Esophagus muscularis mucosa (tissue), 4 donors: ENCODE measurements around the gene GABPB1.

Source experiments
- EP300 ChIP-seq: sonication (generic); formaldehyde crosslinking; IDR thresholded peaks from one replicate; pipeline ENCODE4 v1.6.1; 2017; ENCODE audit warnings: antibody characterized with exemption
- POLR2A ChIP-seq: fragments of 450-650 bp; IDR thresholded peaks from one replicate; pipeline ENCODE4 v1.6.1; 2017; ENCODE audit warnings: antibody characterized with exemption, moderate library complexity, mild to moderate bottlenecking, low read depth
- POLR2AphosphoS5 ChIP-seq, 2 donors: sonication (generic); formaldehyde crosslinking; IDR thresholded peaks; one replicate each; pipeline ENCODE4 v1.6.1; 2017; ENCODE audit warnings: antibody characterized with exemption in 2 of 2
- TF ChIP-seq, protein P1 (sequence below), 3 experiments: fragments of 200-600 bp in 2 of 3; fragments of 450-650 bp in 1 of 3; sonication (generic) in 2 of 3; IDR thresholded peaks; one replicate each; pipeline ENCODE4 v1.5.1; 2017 to 2019; ENCODE audit warnings: antibody characterized with exemption in 3 of 3, mild to moderate bottlenecking in 2 of 3, moderate library complexity in 1 of 3

DNA sequence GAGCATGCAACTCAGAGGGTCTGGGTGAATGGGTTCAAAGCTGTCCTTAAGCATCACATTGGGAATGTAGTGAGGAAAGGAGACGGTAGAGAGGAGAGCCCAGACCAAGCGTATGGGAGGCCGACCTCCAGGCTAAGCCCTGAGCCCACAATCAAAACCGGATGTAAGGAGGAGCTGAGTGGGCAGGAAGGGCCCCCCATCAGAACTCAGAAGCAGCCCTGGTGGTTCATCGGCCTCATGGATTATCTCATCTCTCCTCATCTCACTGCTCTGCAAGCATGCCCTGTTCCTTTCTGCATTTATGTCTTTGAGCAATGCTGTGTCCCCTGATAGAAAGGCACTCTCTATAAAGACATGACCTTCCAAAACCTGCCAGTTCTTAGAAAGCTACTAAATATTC is 95.7 kb downstream of the GABPB1 start:
- TF ChIP-seq POLR2AphosphoS5 (IDR thresholded peaks at IDR 0.05) (no peak), POLR2A (no peak), EP300 (no peak)
- TF ChIP-seq, protein P1, sequence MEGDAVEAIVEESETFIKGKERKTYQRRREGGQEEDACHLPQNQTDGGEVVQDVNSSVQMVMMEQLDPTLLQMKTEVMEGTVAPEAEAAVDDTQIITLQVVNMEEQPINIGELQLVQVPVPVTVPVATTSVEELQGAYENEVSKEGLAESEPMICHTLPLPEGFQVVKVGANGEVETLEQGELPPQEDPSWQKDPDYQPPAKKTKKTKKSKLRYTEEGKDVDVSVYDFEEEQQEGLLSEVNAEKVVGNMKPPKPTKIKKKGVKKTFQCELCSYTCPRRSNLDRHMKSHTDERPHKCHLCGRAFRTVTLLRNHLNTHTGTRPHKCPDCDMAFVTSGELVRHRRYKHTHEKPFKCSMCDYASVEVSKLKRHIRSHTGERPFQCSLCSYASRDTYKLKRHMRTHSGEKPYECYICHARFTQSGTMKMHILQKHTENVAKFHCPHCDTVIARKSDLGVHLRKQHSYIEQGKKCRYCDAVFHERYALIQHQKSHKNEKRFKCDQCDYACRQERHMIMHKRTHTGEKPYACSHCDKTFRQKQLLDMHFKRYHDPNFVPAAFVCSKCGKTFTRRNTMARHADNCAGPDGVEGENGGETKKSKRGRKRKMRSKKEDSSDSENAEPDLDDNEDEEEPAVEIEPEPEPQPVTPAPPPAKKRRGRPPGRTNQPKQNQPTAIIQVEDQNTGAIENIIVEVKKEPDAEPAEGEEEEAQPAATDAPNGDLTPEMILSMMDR (IDR thresholded peaks at IDR 0.05): no peak
